Prostate gland (tissue), 2 donors: ENCODE results near the gene MYL4. TPM values are rescaled to one million over a fixed set of nuclear protein-coding genes. Genes with fewer than 3 reads are reported as not detected.
"Not testable (repeated sequence)": the region's sequence is repeated elsewhere in the genome, so short reads cannot be mapped to it uniquely, and the experiment has no call there.

Experiments used
- DNase-seq: peaks from one replicate; pipeline ENCODE4 v3.0.0-alpha.2; 2019; ENCODE audit warnings: low spot score
- H3K27ac ChIP-seq, 2 donors: fragments of 200-600 bp; sonication (generic); 2 replicates each; pipeline ENCODE4 v1.5.1; 2017 to 2019
- H3K27me3 ChIP-seq: fragments of 200-600 bp; sonication (generic); replicated peaks from 2 replicates; pipeline ENCODE4 v1.5.1; 2019; ENCODE audit not compliant: insufficient read depth
- H3K36me3 ChIP-seq, 2 donors: fragments of 200-600 bp; sonication (generic); 1 replicate in 1 of 2; 2 replicates in 1 of 2; pipeline versions ENCODE4 v1.5.1 to v1.8.1; 2017 to 2019
- H3K4me1 ChIP-seq: fragments of 200-600 bp; sonication (generic); replicated peaks from 2 replicates; pipeline ENCODE4 v1.5.1; 2019
- H3K4me3 ChIP-seq, 2 donors: fragments of 200-600 bp; sonication (generic); 2 replicates each; pipeline ENCODE4 v1.5.1; 2017 to 2019
- H3K9me3 ChIP-seq: fragments of 200-600 bp; sonication (generic); 2 replicates; pipeline ENCODE4 v1.5.1; 2017
- CTCF ChIP-seq, 4 experiments: fragments of 200-600 bp in 2 of 4; fragments of 450-650 bp in 2 of 4; sonication (generic) in 2 of 4; IDR thresholded peaks; 1 replicate in 3 of 4; 2 replicates in 1 of 4; pipeline ENCODE4 v1.5.1; 2016 to 2019; ENCODE audit warnings: antibody characterized with exemption in 4 of 4, mild to moderate bottlenecking in 2 of 4, moderate library complexity in 2 of 4
- POLR2A ChIP-seq: fragments of 450-650 bp; IDR thresholded peaks from one replicate; pipeline ENCODE4 v1.6.1; 2016; ENCODE audit warnings: antibody characterized with exemption, mild to moderate bottlenecking
- POLR2AphosphoS5 ChIP-seq: sonication (generic); formaldehyde crosslinking; IDR thresholded peaks from one replicate; pipeline ENCODE4 v1.6.1; 2017; ENCODE audit warnings: antibody characterized with exemption
- WGBS: methylation state at CpG from one replicate; pipeline ENCODE4 v1.1.5; 2018; 5-methylcytosine and 5-hydroxymethylcytosine counted together
- intact Hi-C: fragments of 100-400 bp; cut with DNase I; formaldehyde crosslinking; loops from one replicate; pipeline ENCODE4 v1.14.2; 2022
- total RNA-seq, 2 donors: library from RNA; depleted of rRNA; stranded (reverse); fragments of >200 nt; gene quantifications; one replicate each; pipeline ENCODE4 v1.1.0, GENCODE V29; 2016

Gene MYL4
- total RNA-seq, 2 donors from 2014 or later, result 4.3 TPM; not detected in 1

- 98% methylated on average over 3 of the region's 3 CpGs for WGBS
- Histone ChIP-seq H3K4me1 (no peaks in the 10 kb centered on the region), H3K4me3 (no peak overlapping the region), H3K27me3 (no peaks in the 10 kb centered on the region), H3K27ac (no peak overlapping the region), H3K36me3 (no peaks in the 10 kb centered on the region), H3K9me3 (no peaks in the 10 kb centered on the region)
- no peak for DNase-seq
- TF ChIP-seq POLR2AphosphoS5 (no peak), POLR2A (no peak)
- intact Hi-C loops, result no loop called here
Measured at GRCh38 chr17:47223007-47223406, 13.9 kb downstream of the MYL4 start.

- no peaks in the 10 kb centered on the region for H3K9me3 ChIP-seq
- H3K4me1 ChIP-seq, result no peaks in the 10 kb centered on the region
- WGBS, result 90% methylated on average over 5 of the region's 5 CpGs
- H3K27me3 ChIP-seq, result no peaks in the 10 kb centered on the region
- TF ChIP-seq POLR2AphosphoS5 (no peak), CTCF (IDR thresholded peaks at IDR 0.05) (no peak), POLR2A (no peak)
- no peaks in the 10 kb centered on the region for H3K36me3 ChIP-seq
- intact Hi-C loops, result no loop called here
- no peak overlapping the region for H3K4me3 ChIP-seq
- no peak overlapping the region for H3K27ac ChIP-seq
- no peak for DNase-seq
Measured at GRCh38 chr17:47223460-47223859, 14.3 kb downstream of the MYL4 start.

- H3K27me3 ChIP-seq, H3K9me3 ChIP-seq, H3K4me1 ChIP-seq, DNase-seq, H3K36me3 ChIP-seq, H3K27ac ChIP-seq, H3K4me3 ChIP-seq, intact Hi-C loops: not testable (repeated sequence)
- WGBS, result 100% methylated on average over 2 of the region's 2 CpGs
Measured at GRCh38 chr17:47224077-47224476, 14.9 kb downstream of the MYL4 start.

GRCh38 chr17:47224966-47225365, 15.8 kb downstream of the MYL4 start:
- Histone ChIP-seq H3K9me3 (no peaks in the 10 kb centered on the region), H3K27ac (peak overlapping the region; percentile 39 to 66), H3K4me1 (no peaks in the 10 kb centered on the region), H3K36me3 (no peaks in the 10 kb centered on the region), H3K27me3 (no peaks in the 10 kb centered on the region), H3K4me3 (no peak overlapping the region)
- 13% methylated on average over 1 of the region's 1 CpG for WGBS
- intact Hi-C loops, result no loop called here
- no peak for TF ChIP-seq CTCF (IDR thresholded peaks at IDR 0.05)
- TF ChIP-seq POLR2AphosphoS5, result no peak
- no peak for TF ChIP-seq POLR2A
- no peak for DNase-seq

GRCh38 chr17:47225436-47225858, 16.3 kb downstream of the MYL4 start:
- H3K9me3 ChIP-seq, result no peaks in the 10 kb centered on the region
- no peaks in the 10 kb centered on the region for H3K36me3 ChIP-seq
- 38% methylated on average over 3 of the region's 3 CpGs for WGBS
- DNase-seq, result peak; percentile 33
- no peak overlapping the region for H3K4me3 ChIP-seq
- intact Hi-C loops, result no loop called here
- H3K4me1 ChIP-seq, result no peaks in the 10 kb centered on the region
- no peaks in the 10 kb centered on the region for H3K27me3 ChIP-seq
- no peak for TF ChIP-seq CTCF (IDR thresholded peaks at IDR 0.05)
- TF ChIP-seq POLR2A, result no peak
- peak; percentile 35 for TF ChIP-seq POLR2AphosphoS5
- peak overlapping the region; percentile 39 to 66 for H3K27ac ChIP-seq

GRCh38 chr17:47225911-47226688, 17.0 kb downstream of the MYL4 start:
- H3K4me1 ChIP-seq, result no peaks in the 10 kb centered on the region
- WGBS, result 95% methylated on average over 2 of the region's 2 CpGs
- no peaks in the 10 kb centered on the region for H3K27me3 ChIP-seq
- intact Hi-C loops, result no loop called here
- H3K9me3 ChIP-seq, result no peaks in the 10 kb centered on the region
- DNase-seq, result no peak
- peak overlapping the region; percentile 39 to 66 for H3K27ac ChIP-seq
- TF ChIP-seq POLR2A (no peak), CTCF (IDR thresholded peaks at IDR 0.05) (no peak), POLR2AphosphoS5 (no peak)
- H3K36me3 ChIP-seq, result no peaks in the 10 kb centered on the region
- H3K4me3 ChIP-seq, result no peak overlapping the region
